Central memory CD8-positive, alpha-beta T cell (primary cell): ENCODE measurements around the gene SNRPD2.
"Not testable (repeated sequence)": the region's sequence is repeated elsewhere in the genome, so short reads cannot be mapped to it uniquely, and the experiment has no call there.

Experiments used
- ATAC-seq: fragments of 150-1000 bp; cut with Tn5 transposase; replicated peaks from 2 replicates; pipeline ENCODE4 v1.10.0; 2022; ENCODE audit warnings: mild to moderate bottlenecking, moderate FRiP score, moderate number of reproducible peaks; ENCODE audit not compliant: poor library complexity, severe bottlenecking; ENCODE audit errors: extremely low read depth
- DNase-seq, 2 donors: peaks; one replicate each; pipeline ENCODE4 v3.0.0; 2021; ENCODE audit warnings: low spot score in 2 of 2
- H3K27ac Mint-ChIP-seq: one replicate; pipeline ENCODE4 v1.8.0; 2022; ENCODE audit warnings: low read depth, mild to moderate bottlenecking, moderate library complexity, mixed read lengths
- H3K27me3 Mint-ChIP-seq: one replicate; pipeline ENCODE4 v1.8.0; 2022; ENCODE audit warnings: mixed read lengths
- H3K36me3 Mint-ChIP-seq: one replicate; pipeline ENCODE4 v1.8.0; 2022; ENCODE audit warnings: mild to moderate bottlenecking, moderate library complexity, mixed read lengths; ENCODE audit not compliant: insufficient read depth
- H3K4me1 Mint-ChIP-seq: one replicate; pipeline ENCODE4 v1.8.0; 2022; ENCODE audit warnings: mixed read lengths
- H3K4me3 Mint-ChIP-seq: one replicate; pipeline ENCODE4 v1.8.0; 2022; ENCODE audit warnings: mild to moderate bottlenecking, moderate library complexity, mixed read lengths
- H3K9me3 Mint-ChIP-seq: one replicate; pipeline ENCODE4 v1.8.0; 2022; ENCODE audit warnings: mixed read lengths

The SNRPD2 gene

DNA sequence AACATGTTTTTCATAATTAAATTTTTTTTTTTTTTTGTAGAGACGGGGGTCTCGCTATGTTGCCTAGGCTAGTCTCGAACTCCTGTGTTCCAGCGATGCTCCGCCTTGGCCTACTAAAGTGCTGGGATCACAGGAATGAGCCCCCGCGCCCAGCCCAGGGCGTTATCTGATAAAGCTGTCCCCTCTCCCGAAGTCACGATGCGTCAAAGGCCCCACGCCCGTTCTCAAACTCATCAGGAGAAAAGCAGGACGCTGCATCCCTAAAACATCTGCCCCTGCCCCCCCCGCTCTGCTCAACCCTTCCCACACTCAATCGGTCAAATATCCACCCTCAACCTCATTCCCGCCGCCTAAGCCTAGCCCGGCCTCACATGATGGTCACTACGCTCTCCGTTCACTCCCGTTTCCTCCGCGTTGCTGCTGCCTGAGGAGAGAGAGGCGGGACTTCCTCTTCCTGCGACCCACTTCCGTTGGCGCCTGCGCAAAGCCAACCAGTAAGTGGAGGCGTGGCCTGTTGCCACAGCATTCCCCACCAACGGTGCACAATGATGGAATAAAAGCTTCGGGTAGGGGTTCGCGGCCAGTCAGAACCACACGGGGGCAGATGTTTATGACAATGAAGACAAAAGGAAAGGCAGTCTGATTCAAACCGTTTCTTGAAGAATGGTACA lies at the start of gene SNRPD2:
Gene SNRPD2 (minus strand): TSS at position 438 of the 671 bp plus-strand sequence. CDS start 65 bp downstream, at position 373.
- peak; percentile 47 for ATAC-seq
- Mint-ChIP-seq H3K4me3 (peak within 1 kb of the TSS; percentile 93), H3K4me1 (peaks cover 19% of the 10 kb centered on the region), H3K9me3 (no peaks in the 10 kb centered on the region), H3K27me3 (no peaks in the 10 kb centered on the region), H3K36me3 (peaks cover 36% of the 10 kb centered on the region), H3K27ac (peak within 1 kb of the TSS; percentile 95)
- DNase-seq: peak in 1 of 2 donors; percentile 91

DNA sequence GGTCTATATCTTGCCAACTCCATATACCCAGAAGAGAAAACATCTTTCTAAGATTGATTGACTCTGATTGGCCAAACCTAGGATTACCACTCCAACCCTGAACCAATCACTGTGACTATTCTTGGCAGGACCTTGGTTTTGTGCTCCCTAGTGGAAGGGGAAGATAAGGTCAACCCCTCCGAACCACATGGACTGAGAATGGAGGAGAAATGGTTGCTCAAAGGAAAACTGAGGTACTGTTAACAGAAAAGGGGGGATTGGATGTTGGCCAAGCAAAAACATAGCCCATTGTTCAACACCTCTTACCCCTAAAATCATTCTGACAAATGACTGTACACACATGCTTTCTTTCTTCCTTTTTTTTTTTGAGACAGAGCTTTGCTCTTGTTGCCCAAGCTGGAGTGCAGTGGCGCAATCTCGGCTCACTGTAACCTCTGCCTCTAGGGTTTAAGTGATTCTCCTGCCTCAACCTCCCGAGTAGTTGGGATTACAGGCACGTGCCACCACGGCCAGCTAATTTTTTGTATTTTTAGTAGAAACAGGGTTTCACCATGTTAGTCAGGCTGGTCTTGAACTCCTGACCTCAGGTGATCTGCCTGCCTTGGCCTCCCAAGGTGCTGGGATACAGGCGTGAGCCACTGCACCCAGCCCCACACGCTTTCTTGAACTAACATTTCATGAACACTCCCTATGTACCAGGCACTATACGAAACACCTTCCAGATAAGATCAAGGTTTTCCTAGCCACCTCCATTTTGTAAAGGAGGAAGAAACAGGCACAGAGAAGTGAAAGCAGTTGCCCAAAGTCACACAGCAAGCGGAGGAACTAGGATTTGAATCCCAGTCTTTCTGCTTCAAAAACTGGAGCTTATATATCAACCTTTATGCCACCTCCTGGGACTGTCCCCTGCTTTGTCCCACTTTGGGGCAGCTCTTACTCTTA lies 48.0 kb upstream of the SNRPD2 start:
- no peaks in the 10 kb centered on the region for H3K9me3 Mint-ChIP-seq
- H3K27me3 Mint-ChIP-seq: peaks cover 21% of the 10 kb centered on the region
- H3K27ac Mint-ChIP-seq: no peak overlapping the region
- DNase-seq (no peak), ATAC-seq (no peak)
- no peak overlapping the region for H3K4me3 Mint-ChIP-seq
- H3K36me3 Mint-ChIP-seq: peaks cover 1% of the 10 kb centered on the region
- no peaks in the 10 kb centered on the region for H3K4me1 Mint-ChIP-seq

DNA sequence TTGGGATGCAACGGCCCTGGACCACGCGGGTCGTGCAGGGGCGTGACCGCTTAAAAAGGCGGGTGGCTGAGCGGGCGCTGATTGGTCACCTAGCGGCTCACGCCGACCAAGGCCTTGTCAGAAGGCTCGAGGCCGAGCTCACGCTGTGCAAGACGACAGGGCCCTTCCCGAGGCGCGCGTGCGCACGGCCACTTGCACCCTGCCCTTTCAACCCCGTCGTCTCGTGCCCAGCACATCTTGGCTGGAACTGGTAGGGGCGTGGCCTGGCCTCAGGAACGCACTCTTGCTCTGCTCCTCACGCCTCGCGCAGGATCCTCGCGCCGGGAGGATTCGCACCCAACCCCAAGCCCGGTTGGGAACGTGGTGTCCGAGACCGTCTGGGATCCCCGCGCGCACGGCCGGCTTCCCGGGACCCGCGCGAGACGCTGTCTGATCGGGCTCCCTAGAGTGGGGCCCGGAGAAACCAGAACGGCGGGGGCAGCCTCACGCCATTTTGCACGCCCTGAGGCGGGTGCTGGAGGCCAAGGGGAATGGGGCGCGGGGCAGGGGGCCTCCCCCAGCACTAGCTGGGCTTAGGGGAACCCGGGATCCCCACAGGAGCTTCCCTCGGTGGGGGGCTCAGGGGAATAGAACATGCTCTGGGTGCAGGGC lies 41.5 kb upstream of the SNRPD2 start, which contains the start of gene MEIOSIN:
Gene MEIOSIN (plus strand): TSS at position 280 of the 651 bp plus-strand sequence. CDS start 1,938 bp downstream, outside the sequence.
- ATAC-seq: no peak
- Mint-ChIP-seq H3K27ac (no peak within 1 kb of the TSS), H3K4me3 (no peak within 1 kb of the TSS), H3K36me3 (peaks cover 10% of the 10 kb centered on the region), H3K27me3 (peaks cover 5% of the 10 kb centered on the region), H3K9me3 (no peaks in the 10 kb centered on the region), H3K4me1 (peaks cover 23% of the 10 kb centered on the region)
- DNase-seq: no peak

DNA sequence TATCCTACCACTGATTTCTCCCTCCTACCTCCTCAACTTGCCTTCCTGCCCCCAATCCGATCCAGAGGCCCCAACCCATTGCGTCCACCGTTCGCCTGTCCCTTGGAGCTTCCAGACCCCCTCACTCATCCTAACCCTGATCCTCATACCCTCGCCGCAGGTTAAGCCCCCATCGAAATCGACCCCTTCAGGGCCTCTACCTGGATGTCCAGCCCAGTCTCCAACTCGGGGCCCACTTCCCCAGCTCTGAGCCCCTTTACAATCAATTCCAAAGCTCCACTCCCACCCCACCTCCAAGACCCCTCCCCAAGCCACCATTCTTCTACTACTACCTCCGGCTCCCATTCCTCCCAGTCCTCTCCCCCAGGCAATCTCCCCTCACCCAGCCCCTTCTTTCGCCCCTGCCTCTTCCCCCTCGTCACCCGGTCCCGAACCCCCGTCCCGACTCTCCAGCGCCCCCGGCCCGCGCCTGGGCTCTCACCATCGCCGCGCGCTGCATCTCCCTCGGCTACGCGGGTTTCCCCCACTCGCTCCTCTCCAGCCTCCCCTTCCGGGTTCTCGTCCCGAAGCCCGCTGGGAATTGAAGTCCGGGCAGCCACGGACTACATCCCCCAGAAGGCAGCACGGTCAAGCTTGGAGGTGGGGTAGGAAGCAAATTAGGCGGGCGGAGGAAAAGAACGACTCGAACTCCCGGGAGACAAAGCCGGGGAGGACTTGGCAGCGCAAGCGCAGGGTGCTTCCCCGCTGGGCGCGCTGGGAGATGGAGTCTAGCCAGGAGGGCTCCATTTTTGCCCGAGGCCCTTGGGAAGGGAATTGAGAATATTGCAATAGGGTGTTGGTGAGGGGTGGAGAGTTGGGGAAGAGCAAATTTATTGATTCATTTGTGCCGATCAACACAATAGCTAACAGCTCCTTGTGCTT lies 38.9 kb upstream of the SNRPD2 start, which contains the start of gene FBXO46:
Gene FBXO46 (minus strand): TSS at position 529 of the 921 bp plus-strand sequence. CDS start 17,401 bp downstream, outside the sequence.
- Mint-ChIP-seq H3K9me3 (no peaks in the 10 kb centered on the region), H3K27ac (peak within 1 kb of the TSS; percentile 95), H3K4me1 (peaks cover 28% of the 10 kb centered on the region), H3K4me3 (peak within 1 kb of the TSS; percentile 91), H3K36me3 (peaks cover 11% of the 10 kb centered on the region), H3K27me3 (no peaks in the 10 kb centered on the region)
- peak; percentile 100 for ATAC-seq
- DNase-seq: peak; percentile 81 to 86

DNA sequence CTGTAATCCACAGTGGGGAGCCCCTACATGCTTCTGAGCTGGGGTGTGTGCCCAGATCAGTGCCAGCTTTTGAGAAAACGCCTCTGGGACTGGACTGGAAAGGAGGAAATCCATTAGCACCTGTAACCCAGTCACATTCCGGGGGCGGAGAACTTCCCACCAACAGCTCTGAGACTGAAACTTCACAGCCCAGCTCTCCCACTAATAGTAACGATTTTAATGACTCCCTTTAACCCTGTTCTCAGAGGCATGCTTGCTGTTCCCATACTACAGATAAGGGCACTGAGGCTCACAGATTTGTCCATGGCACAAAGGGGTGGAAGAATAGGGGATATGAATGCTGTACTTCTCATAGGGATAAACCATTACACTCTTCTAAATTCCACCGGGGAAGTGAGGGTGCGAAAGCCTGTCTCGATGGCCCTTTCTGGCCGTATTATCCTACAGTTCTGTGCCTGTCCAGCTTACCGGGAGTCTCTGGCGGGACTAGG lies 38.1 kb upstream of the SNRPD2 start:
- H3K9me3 Mint-ChIP-seq: no peaks in the 10 kb centered on the region
- peaks cover 28% of the 10 kb centered on the region for H3K4me1 Mint-ChIP-seq
- H3K27ac Mint-ChIP-seq: peak overlapping the region; percentile 95
- no peak for DNase-seq
- H3K27me3 Mint-ChIP-seq: no peaks in the 10 kb centered on the region
- H3K4me3 Mint-ChIP-seq: peak overlapping the region; percentile 91
- H3K36me3 Mint-ChIP-seq: peaks cover 11% of the 10 kb centered on the region
- no peak for ATAC-seq

DNA sequence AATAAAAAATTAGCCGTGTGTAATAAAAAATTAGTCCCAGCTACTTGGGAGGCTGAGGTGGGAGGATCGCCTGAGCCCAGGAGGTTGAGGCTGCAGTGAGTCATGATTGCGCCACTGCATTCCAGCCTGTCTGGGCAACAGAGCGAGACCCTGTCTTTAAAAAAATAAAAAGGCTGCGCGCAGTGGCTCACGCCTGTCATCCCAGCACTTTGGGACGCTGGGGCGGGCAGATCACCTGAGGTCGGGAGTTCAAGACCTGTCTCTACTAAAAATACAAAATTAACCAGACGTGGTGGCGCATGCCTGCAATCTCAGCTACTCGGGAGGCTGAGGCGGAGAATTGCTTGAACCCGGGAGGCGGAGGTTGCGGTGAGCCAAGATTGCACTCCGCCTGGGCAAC lies 36.9 kb upstream of the SNRPD2 start:
- not testable (repeated sequence) for ATAC-seq, H3K27me3 Mint-ChIP-seq, DNase-seq, H3K27ac Mint-ChIP-seq, H3K9me3 Mint-ChIP-seq
- H3K36me3 Mint-ChIP-seq: peaks cover 15% of the 10 kb centered on the region
- peak overlapping the region; percentile 91 for H3K4me3 Mint-ChIP-seq
- H3K4me1 Mint-ChIP-seq: peaks cover 34% of the 10 kb centered on the region

DNA sequence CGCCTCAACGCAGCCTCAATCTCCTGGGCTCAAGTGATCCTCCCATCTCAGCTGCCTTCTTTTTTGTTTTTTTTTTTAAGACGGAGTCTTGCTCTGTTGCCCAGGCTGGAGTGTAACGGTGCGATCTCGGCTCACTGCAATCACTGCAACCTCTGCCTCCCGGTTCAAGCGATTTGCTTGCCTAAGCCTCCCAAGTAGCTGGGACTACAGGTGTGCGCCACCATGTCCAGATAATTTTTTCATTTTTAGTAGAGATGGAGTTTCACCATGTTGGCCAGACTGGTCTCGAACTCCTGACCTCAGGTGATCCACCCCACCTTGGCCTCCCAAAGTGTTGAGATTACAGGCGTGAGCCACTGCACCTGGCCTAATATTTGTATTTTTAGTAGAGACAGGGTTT lies 28.3 kb upstream of the SNRPD2 start:
- not testable (repeated sequence) for ATAC-seq

DNA sequence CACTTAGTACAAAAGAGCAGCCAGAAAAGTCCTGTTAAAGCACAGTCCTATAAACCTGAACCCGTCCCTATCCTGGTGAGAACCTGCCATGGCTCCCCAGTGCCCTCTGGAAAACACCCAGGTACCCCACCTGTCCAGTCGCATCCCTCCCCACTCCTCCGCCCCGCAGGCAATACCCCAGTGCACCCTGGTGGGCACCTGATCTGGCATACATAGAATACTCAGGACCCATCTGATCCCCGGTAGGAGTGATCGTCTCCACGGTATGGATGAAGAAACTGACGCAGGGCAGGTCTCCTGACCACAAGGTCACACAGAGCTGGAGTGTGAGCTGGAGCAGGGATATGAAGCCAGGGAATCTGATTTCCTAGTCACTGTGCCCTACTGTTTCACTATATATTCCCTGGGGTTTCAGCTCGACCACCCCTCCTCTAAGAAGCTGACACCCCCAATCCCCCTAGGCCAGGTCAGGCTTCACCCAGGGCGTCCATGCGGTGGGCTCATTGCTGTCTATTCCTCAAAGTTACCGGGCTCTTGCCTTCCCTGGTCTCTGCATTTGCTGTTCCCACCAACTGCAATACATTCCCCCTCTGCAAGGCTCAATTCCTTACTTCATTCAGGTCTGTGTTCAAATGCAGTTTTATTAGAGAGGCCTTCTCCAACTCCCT lies 26.4 kb upstream of the SNRPD2 start:
- H3K27ac Mint-ChIP-seq: peak overlapping the region; percentile 87
- no peaks in the 10 kb centered on the region for H3K27me3 Mint-ChIP-seq
- H3K9me3 Mint-ChIP-seq: no peaks in the 10 kb centered on the region
- H3K36me3 Mint-ChIP-seq: peaks cover 18% of the 10 kb centered on the region
- peak overlapping the region; percentile 94 for H3K4me3 Mint-ChIP-seq
- DNase-seq (no peak), ATAC-seq (no peak)
- peaks cover 30% of the 10 kb centered on the region for H3K4me1 Mint-ChIP-seq

More for the DNA sequence above, 28.3 kb upstream of the SNRPD2 start:
- H3K36me3 Mint-ChIP-seq: peaks cover 24% of the 10 kb centered on the region
- DNase-seq, H3K9me3 Mint-ChIP-seq, H3K4me3 Mint-ChIP-seq, H3K27ac Mint-ChIP-seq, H3K27me3 Mint-ChIP-seq: not testable (repeated sequence)
- H3K4me1 Mint-ChIP-seq: peaks cover 37% of the 10 kb centered on the region

DNA sequence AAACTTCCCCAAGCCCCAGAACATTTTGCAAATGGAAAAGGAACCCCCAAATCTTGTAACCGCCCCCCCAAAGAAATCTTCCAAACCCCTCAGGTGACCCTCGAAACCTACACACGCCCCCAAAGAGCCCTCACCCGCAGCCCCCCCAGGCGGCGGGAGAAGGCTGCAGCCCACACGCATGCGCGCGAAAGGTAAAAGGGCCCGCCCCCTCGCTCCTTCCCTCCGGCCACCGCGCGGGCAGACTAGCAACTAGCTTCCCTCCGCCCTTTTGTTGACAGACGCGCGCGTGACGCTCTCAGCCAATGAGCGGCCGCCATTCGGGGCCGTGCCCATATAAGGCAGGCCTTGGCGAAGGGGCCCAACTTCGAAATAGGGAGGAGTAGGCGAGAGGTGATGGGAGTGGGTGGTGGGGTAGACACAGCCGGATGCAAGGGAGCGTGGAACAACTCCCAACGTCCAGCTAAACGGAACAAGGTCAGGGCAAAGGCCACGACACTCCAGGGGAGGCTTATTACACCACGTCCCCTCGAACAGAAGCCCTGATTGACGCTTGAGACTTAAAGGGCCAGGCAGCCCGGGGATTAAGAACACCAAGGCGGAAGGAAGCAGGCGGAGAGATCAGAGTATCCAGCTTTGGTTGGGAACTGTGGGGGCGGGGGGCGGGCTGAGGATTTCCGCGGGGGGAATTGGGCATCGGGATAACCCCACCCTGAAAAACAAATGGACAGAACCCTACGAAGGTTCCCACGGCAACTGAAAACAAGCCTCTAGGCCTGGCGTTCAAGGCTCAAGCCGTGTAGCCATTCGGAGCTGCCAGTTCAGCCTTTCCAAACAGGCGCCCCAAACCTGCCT lies 25.6 kb upstream of the SNRPD2 start:
- Mint-ChIP-seq H3K4me1 (peaks cover 30% of the 10 kb centered on the region), H3K9me3 (no peaks in the 10 kb centered on the region), H3K36me3 (peaks cover 17% of the 10 kb centered on the region), H3K27ac (peak overlapping the region; percentile 87), H3K4me3 (peak overlapping the region; percentile 94), H3K27me3 (no peaks in the 10 kb centered on the region)
- DNase-seq (peak; percentile 91 to 97), ATAC-seq (peak; percentile 98)

DNA sequence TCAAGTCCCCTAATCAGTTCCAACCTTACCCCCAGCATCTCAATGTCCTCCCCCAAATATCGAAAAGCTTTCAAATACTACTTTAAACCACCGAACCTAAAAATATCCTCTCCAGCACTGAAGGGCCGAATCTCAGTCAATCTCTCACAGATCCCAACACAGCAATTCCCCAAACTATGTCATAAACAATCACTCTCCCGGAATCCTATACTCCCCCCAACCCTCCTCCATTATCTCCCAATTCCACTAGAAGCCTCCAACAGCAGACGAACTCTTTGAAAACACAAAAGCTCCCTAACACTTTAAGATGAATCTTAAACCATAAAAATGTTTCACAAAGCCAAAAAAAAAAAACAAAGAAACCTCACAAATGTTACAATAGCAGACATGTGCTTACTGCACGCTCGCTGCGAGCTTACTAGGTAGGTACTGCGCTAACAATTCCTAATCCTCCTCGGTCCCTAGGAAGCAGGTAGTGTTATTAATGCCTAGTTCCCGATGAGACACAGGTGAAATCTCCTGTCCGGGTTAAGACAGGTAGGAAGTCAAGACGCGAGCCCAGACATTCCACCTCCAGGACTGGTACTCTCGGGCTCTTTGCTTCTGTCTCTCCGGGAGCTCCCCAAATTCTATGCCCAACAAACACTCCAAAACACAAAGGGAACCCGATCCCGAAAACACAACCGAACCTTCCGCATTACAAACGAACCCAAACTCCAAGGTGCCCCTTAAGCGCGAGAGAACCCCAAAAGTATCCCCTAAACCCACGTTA lies 24.8 kb upstream of the SNRPD2 start:
- H3K27me3 Mint-ChIP-seq: no peaks in the 10 kb centered on the region
- H3K4me1 Mint-ChIP-seq: peaks cover 30% of the 10 kb centered on the region
- peak overlapping the region; percentile 94 for H3K4me3 Mint-ChIP-seq
- no peaks in the 10 kb centered on the region for H3K9me3 Mint-ChIP-seq
- DNase-seq (no peak), ATAC-seq (no peak)
- peak overlapping the region; percentile 87 for H3K27ac Mint-ChIP-seq
- peaks cover 12% of the 10 kb centered on the region for H3K36me3 Mint-ChIP-seq
